ENCODE results near the gene CD7. TPM values are rescaled to one million over a fixed set of nuclear protein-coding genes. Genes with fewer than 3 reads are reported as not detected.

Gene CD7
- total RNA-seq, 2 experiments from 2014 or later: 289 to 292 TPM

- ChIA-PET POLR2A (interaction anchor here (1.0 to 11.5 kb wide), 3 partner anchors 13 to 87 kb away, joined by 3 to 227 read pairs (median 3); partner anchors contain the start of genes CD7 and CSNK1D), CTCF (interaction anchor here (1.0 to 8.4 kb wide), 8 partner anchors 17 to 163 kb away, joined by 3 to 68 read pairs (median 4); partner anchors contain the start of gene CD7)
- H3K27me3 Mint-ChIP-seq: no peaks in the 10 kb centered on the region
- ATAC-seq (no peak), DNase-seq (no peak)
- H3K27ac Mint-ChIP-seq: peak overlapping the region; percentile 100
- no peaks in the 10 kb centered on the region for H3K9me3 Mint-ChIP-seq
- TF ChIP-seq CTCF (IDR thresholded peaks at IDR 0.05): no peak
- intact Hi-C loops (cut with micrococcal nuclease): no loop called here
- peaks cover 82% of the 10 kb centered on the region for H3K4me1 Mint-ChIP-seq (ENCODE audit: low read depth)
- H3K36me3 Mint-ChIP-seq (ENCODE audit: low read depth): no peaks in the 10 kb centered on the region
- peak overlapping the region; percentile 90 for H3K4me3 Mint-ChIP-seq
Measured at GRCh38 chr17:82300228-82300627, 17.2 kb downstream of the CD7 start.

GRCh38 chr17:82299452-82299851 is 18.0 kb downstream of the CD7 start:
- CTCF ChIA-PET: interaction anchor here (1.2 to 8.4 kb wide), 8 partner anchors 18 to 118 kb away, joined by 3 to 68 read pairs (median 4); partner anchors contain the start of genes CD7 and CSNK1D
- ATAC-seq: peak; percentile 5
- H3K9me3 Mint-ChIP-seq: no peaks in the 10 kb centered on the region

GRCh38 chr17:82298538-82299421 is 18.6 kb downstream of the CD7 start:
- Mint-ChIP-seq H3K4me3 (peak overlapping the region; percentile 90), H3K36me3 (ENCODE audit: low read depth) (peaks cover 3% of the 10 kb centered on the region), H3K27me3 (no peaks in the 10 kb centered on the region), H3K9me3 (no peaks in the 10 kb centered on the region), H3K4me1 (ENCODE audit: low read depth) (peaks cover 84% of the 10 kb centered on the region), H3K27ac (peak overlapping the region; percentile 100)
- TF ChIP-seq CTCF (IDR thresholded peaks at IDR 0.05): no peak
- ChIA-PET CTCF (interaction anchor here (0.7 to 8.4 kb wide), 12 partner anchors 7 to 119 kb away, joined by 3 to 68 read pairs (median 4); partner anchors contain the start of genes CD7, CSNK1D and SECTM1), POLR2A (interaction anchor here (0.5 to 11.5 kb wide), 25 partner anchors 7 to 465 kb away, joined by 3 to 227 read pairs (median 4); partner anchors contain the start of genes CD7, CSNK1D, CYBC1 and SECTM1)
- ATAC-seq (no peak), DNase-seq (peak; percentile 52)
- intact Hi-C loops (cut with micrococcal nuclease): no loop called here

More at GRCh38 chr17:82299452-82299851, 18.0 kb downstream of the CD7 start:
- intact Hi-C loops (cut with micrococcal nuclease): no loop called here
- peak overlapping the region; percentile 100 for H3K27ac Mint-ChIP-seq
- POLR2A ChIA-PET: interaction anchor here (1.3 to 11.5 kb wide), 3 partner anchors 13 to 86 kb away, joined by 3 to 227 read pairs (median 22); partner anchors contain the start of gene CD7
- H3K4me1 Mint-ChIP-seq (ENCODE audit: low read depth): peaks cover 80% of the 10 kb centered on the region
- peak overlapping the region; percentile 90 for H3K4me3 Mint-ChIP-seq
- DNase-seq: peak; percentile 59
- no peaks in the 10 kb centered on the region for H3K36me3 Mint-ChIP-seq (ENCODE audit: low read depth)
- no peak for TF ChIP-seq CTCF (IDR thresholded peaks at IDR 0.05)
- H3K27me3 Mint-ChIP-seq: no peaks in the 10 kb centered on the region

GRCh38 chr17:82297714-82298537 is 19.5 kb downstream of the CD7 start:
- no peak for TF ChIP-seq CTCF (IDR thresholded peaks at IDR 0.05)
- no peaks in the 10 kb centered on the region for H3K9me3 Mint-ChIP-seq
- H3K36me3 Mint-ChIP-seq (ENCODE audit: low read depth): peaks cover 5% of the 10 kb centered on the region
- peaks cover 78% of the 10 kb centered on the region for H3K4me1 Mint-ChIP-seq (ENCODE audit: low read depth)
- ChIA-PET CTCF (interaction anchor here (0.7 to 8.4 kb wide), 7 partner anchors 8 to 62 kb away, joined by 3 to 68 read pairs (median 9); partner anchors contain the start of genes CD7 and SECTM1), POLR2A (interaction anchor here (0.5 to 11.5 kb wide), 25 partner anchors 8 to 464 kb away, joined by 3 to 227 read pairs (median 4); partner anchors contain the start of genes CD7, CSNK1D, CYBC1 and SECTM1)
- peak overlapping the region; percentile 90 for H3K4me3 Mint-ChIP-seq
- intact Hi-C loops (cut with micrococcal nuclease): no loop called here
- DNase-seq (peak; percentile 97), ATAC-seq (peak; percentile 72)
- peak overlapping the region; percentile 100 for H3K27ac Mint-ChIP-seq
- H3K27me3 Mint-ChIP-seq: no peaks in the 10 kb centered on the region
